Measurements from ENCODE around the gene SPINK8. TPM values are rescaled to one million over a fixed set of nuclear protein-coding genes. Genes with fewer than 3 reads are reported as not detected.

Gene SPINK8
- total RNA-seq, 1 donor from 2014 or later: not detected

GRCh38 chr3:48301800-48302166, 31.7 kb downstream of the SPINK8 start:
- H3K4me1 ChIP-seq: peaks cover 0 to 8% of the 10 kb centered on the region in 2 donors
- H3K36me3 ChIP-seq: peaks cover 9 to 14% of the 10 kb centered on the region in 2 donors
- intact Hi-C loops (cut with DNase I): loop anchor here (2.0 to 5.0 kb wide), 2 partner anchors 29 to 136 kb away; no protein-coding TSS in a partner anchor
- H3K4me3 ChIP-seq: peak overlapping the region; percentile 91 to 96
- TF ChIP-seq CTCF (IDR thresholded peaks at IDR 0.05): no peak
- no peak for DNase-seq (ENCODE audit: low spot score in 2 of 2)
- H3K9me3 ChIP-seq: no peaks in the 10 kb centered on the region
- no peaks in the 10 kb centered on the region for H3K27me3 ChIP-seq
- H3K27ac ChIP-seq: peak overlapping the region; percentile 97

GRCh38 chr3:48301020-48301799, 32.3 kb downstream of the SPINK8 start, which contains the start of gene NME6:
NME6 (minus strand) TSS chr3:48301367.
- H3K27me3 ChIP-seq: no peaks in the 10 kb centered on the region
- intact Hi-C loops (cut with DNase I): loop anchor here (2.0 to 5.0 kb wide), 2 partner anchors 28 to 136 kb away; no protein-coding TSS in a partner anchor

GRCh38 chr3:48299746-48300712, 33.4 kb downstream of the SPINK8 start:
- intact Hi-C loops (cut with DNase I): loop anchor here (2.0 to 5.0 kb wide), 2 partner anchors 27 to 137 kb away; no protein-coding TSS in a partner anchor
- no peak for DNase-seq (ENCODE audit: low spot score in 2 of 2)
- Histone ChIP-seq H3K27me3 (no peaks in the 10 kb centered on the region), H3K36me3 (peaks cover 23 to 32% of the 10 kb centered on the region in 2 donors), H3K9me3 (no peaks in the 10 kb centered on the region), H3K4me3 (peak overlapping the region; percentile 91 to 96), H3K27ac (peak overlapping the region in 1 of 2 donors; percentile 97), H3K4me1 (peaks cover 0 to 8% of the 10 kb centered on the region in 2 donors)
- no peak for TF ChIP-seq CTCF (IDR thresholded peaks at IDR 0.05)

More at GRCh38 chr3:48301020-48301799, 32.3 kb downstream of the SPINK8 start, which contains the start of gene NME6:
- no peak for TF ChIP-seq CTCF (IDR thresholded peaks at IDR 0.05)
- peaks cover 0 to 8% of the 10 kb centered on the region in 2 donors for H3K4me1 ChIP-seq
- no peaks in the 10 kb centered on the region for H3K9me3 ChIP-seq
- peak within 1 kb of the TSS; percentile 91 to 96 for H3K4me3 ChIP-seq
- peak; percentile 63 to 93 for DNase-seq (ENCODE audit: low spot score in 2 of 2)
- peak within 1 kb of the TSS; percentile 97 for H3K27ac ChIP-seq
- H3K36me3 ChIP-seq: peaks cover 14 to 20% of the 10 kb centered on the region in 2 donors

- Histone ChIP-seq H3K27ac (no peak overlapping the region), H3K27me3 (no peaks in the 10 kb centered on the region), H3K4me3 (no peak overlapping the region), H3K36me3 (peaks cover 39 to 60% of the 10 kb centered on the region in 2 donors), H3K9me3 (no peaks in the 10 kb centered on the region), H3K4me1 (peaks cover 0 to 7% of the 10 kb centered on the region in 2 donors)
- no peak for TF ChIP-seq CTCF (IDR thresholded peaks at IDR 0.05)
- intact Hi-C loops (cut with DNase I): no loop called here
- DNase-seq (ENCODE audit: low spot score in 2 of 2): no peak
Observed at GRCh38 chr3:48297111-48297810, 36.2 kb downstream of the SPINK8 start.

GRCh38 chr3:48296699-48297098, 36.8 kb downstream of the SPINK8 start:
- intact Hi-C loops (cut with DNase I): no loop called here
- peaks cover 39 to 64% of the 10 kb centered on the region in 2 donors for H3K36me3 ChIP-seq

More at GRCh38 chr3:48296699-48297098, 36.8 kb downstream of the SPINK8 start:
- Histone ChIP-seq H3K4me3 (no peak overlapping the region), H3K9me3 (no peaks in the 10 kb centered on the region), H3K4me1 (peaks cover 0 to 4% of the 10 kb centered on the region in 2 donors), H3K27ac (no peak overlapping the region), H3K27me3 (no peaks in the 10 kb centered on the region)
- no peak for TF ChIP-seq CTCF (IDR thresholded peaks at IDR 0.05)
- no peak for DNase-seq (ENCODE audit: low spot score in 2 of 2)
